ENCODE data around the gene KCNQ2.

GRCh38 chr20:63433756-63434531, 38.5 kb downstream of the KCNQ2 start:
- no peak for TF ChIP-seq CTCF (IDR thresholded peaks at IDR 0.05 in 2 of 3, conservative IDR thresholded peaks at IDR 0.05 in 1 of 3; ENCODE audit: borderline replicate concordance in 1 of 3, insufficient read depth in 1 of 3, low read depth in 2 of 3, low read length in 2 of 3)
- TF ChIP-seq REST (IDR thresholded peaks at IDR 0.05; ENCODE audit: low read depth) = no peak
- no peak for TF ChIP-seq SP1 (IDR thresholded peaks at IDR 0.05; ENCODE audit: low read depth)
- TF ChIP-seq POLR2A (IDR thresholded peaks at IDR 0.05; ENCODE audit: borderline replicate concordance, extremely low read depth, insufficient read depth, insufficient read length) = no peak
- no peak for TF ChIP-seq SRF (IDR thresholded peaks at IDR 0.05; ENCODE audit: low read depth)
- TF ChIP-seq POLR2AphosphoS5 (IDR thresholded peaks at IDR 0.05; ENCODE audit: low read depth, low read length) = no peak
- TF ChIP-seq RAD21 (IDR thresholded peaks at IDR 0.05; ENCODE audit: low read depth) = no peak
- no peak for TF ChIP-seq YY1 (IDR thresholded peaks at IDR 0.05; ENCODE audit: extremely low read depth, insufficient replicate concordance, low read depth, low read length)
- TF ChIP-seq EZH2phosphoT487 (IDR thresholded peaks at IDR 0.05; ENCODE audit: borderline replicate concordance) = no peak
- no peak for TF ChIP-seq EZH2 (IDR thresholded peaks at IDR 0.05)

Measured in HCT116 (cell line).